GM18526 (cell line): ENCODE measurements around the gene MALRD1.

Experiments used
- POLR2A ChIP-seq: IDR thresholded peaks from 3 replicates; pipeline ENCODE4 v1.6.1; 2011; ENCODE audit not compliant: insufficient read length; ENCODE audit errors: extremely low read depth

MALRD1 gene

GRCh38 chr10:19466709-19467108, 418.1 kb downstream of the MALRD1 start:
- TF ChIP-seq POLR2A: no peak

GRCh38 chr10:19468413-19468812, 419.8 kb downstream of the MALRD1 start:
- TF ChIP-seq POLR2A: no peak

DNA sequence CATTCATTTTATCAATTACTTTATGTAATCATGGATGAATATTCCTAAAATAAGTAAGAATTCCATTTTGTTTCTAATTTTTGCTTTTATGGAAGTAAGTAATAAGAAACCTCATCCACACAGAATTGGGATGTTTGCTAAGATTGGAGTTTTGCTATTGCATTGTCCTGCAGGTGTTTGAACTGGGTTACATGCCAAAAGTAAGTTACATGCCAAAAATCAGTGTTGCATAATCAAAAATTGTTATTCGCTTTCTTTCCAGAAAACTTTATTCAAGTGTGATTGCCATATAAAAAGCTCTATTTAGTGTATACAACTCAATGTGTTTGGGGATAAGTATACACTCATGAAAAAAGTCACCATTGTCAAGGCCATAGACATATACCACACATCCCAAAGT, 420.9 kb downstream of the MALRD1 start:
- no peak for TF ChIP-seq POLR2A

DNA sequence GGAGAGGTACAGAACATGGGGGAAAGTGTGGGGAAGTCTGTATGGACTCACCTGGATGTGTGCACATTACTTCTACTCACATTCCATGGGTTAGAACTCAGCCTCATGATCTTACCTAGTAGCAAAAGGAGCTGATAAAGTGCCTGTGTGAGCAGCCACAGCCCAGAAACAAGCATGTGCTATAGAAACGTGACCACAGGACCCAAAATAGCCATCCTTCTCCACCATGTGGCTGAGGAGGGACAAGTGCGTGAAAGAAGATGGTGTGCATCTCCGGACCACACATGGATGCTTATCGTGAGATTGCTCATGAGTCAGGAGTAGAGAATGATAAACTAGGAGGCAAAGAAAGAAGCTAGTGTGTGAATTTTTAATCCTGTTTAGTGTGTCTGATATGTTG, 431.3 kb downstream of the MALRD1 start:
- no peak for TF ChIP-seq POLR2A

DNA sequence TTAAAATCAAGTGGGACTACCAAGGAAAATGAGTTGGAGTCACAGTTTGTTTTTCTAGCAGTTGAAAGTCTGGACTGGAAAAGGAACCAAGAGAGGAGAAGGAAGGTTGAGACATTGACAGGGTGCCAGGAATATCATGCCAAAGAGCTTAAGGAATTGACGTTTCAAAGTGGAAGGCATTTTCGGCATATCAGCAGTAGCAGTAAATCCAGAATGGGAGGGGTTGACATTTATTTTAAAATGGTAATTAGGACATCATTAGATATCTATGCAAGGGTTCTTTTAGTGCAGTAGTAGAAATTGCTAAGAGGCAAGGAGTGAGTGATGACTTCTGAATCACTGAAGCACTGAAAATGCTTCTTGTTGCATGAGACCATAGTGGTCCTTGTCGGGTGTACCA, 431.8 kb downstream of the MALRD1 start:
- TF ChIP-seq POLR2A: no peak

GRCh38 chr10:19483421-19483820, 434.8 kb downstream of the MALRD1 start:
- no peak for TF ChIP-seq POLR2A

GRCh38 chr10:19488592-19489280, 440.1 kb downstream of the MALRD1 start:
- no peak for TF ChIP-seq POLR2A

DNA sequence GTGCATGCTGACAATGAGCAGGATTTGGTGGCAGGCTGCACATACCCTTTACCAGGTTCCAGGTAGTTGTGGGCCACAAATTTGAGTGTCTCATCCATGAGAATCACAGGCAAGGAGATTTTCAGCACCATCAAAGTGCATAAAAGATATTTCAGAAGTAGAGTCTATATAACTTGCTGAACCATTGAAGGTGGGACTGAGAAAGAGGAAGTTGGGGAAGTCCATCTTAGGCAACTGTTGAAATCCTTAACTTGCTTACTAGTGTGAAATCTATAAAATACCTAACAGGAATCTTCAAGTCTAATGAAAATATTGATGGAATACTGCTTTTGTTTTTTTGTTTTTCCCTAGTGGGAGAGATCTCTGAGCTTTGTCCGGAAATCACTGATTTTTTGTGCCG, 442.6 kb downstream of the MALRD1 start:
- TF ChIP-seq POLR2A: no peak

DNA sequence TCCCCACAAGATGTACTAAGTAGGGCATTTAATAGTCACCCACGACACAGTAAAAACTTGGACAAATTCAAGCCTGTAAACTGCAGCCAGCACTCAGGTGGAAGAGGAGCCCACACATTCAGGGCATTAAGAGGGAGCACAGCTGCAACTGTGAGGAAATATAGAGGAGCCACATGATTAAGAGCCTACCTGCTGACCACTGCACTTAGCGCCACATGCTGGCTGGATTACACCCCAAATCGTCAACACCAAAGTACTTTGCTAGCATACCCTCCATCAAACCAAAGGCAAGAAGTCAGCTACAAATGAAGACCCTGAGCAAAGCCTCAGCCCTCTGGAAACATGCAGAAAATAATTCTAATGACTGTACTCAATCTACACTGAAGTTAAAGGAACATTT, 445.3 kb downstream of the MALRD1 start:
- TF ChIP-seq POLR2A: no peak

- no peak for TF ChIP-seq POLR2A
These were observed 448.4 kb downstream of the MALRD1 start for GRCh38 chr10:19497026-19497425.

DNA sequence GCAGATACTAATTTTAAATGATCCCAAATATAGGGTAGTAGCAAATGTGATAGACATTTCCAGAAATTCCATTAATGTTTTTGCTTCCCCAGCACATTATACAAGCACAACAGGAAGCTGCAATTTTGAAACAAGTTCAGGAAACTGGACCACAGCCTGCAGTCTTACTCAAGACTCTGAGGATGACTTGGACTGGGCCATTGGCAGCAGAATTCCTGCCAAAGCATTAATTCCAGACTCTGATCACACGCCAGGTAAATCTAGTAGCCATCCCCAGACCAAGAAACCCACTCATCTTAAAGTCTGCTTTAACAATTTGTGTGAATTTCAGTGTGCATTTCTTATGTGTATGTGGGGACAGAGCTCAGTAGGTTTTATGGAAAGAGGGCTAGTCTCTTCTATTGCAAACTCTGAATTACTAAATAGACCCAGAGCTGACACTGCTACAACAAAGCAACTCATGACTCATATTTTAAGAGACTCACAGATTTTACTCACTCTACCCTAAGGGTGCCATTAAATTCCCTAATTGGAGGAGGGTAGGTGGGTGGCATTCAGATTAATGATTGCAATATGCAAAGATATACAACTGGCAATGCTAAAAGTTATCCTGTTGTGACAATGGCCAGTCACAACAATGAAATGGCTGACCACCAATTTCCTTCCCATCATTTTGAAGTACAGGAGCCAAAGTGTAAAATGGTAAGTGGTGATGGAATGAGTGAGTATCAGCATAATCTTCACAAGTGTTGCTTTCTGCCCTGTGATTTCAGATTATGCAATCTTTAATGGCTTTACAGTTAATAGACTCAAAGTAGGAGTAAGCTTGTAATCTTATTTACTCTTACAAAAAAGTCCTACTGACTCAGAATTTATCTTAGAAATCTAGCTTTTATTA, 450.0 kb downstream of the MALRD1 start:
- no peak for TF ChIP-seq POLR2A

GRCh38 chr10:19499291-19499770, 450.7 kb downstream of the MALRD1 start:
- TF ChIP-seq POLR2A: no peak

GRCh38 chr10:19500959-19501358, 452.4 kb downstream of the MALRD1 start:
- no peak for TF ChIP-seq POLR2A

- TF ChIP-seq POLR2A: no peak
These were observed 457.0 kb downstream of the MALRD1 start for GRCh38 chr10:19505320-19506312.

DNA sequence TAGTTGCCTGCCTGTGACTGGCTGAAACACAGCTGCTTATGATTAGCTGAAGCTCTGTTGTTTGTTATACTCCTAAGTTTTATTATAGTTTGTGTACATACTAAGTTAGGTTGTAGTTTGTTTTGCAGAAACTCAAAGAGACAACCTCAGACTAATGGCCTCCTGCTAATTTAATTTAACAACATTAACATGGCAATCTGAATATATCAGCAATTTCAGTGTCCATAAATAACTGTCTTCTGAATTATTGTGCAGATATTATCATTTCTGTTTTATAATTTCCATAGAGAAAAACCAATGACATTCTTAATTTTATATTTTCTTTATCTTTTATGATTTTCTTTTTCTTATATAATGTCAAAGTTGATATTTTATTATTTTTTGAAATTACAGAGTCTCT, 469.5 kb downstream of the MALRD1 start:
- no peak for TF ChIP-seq POLR2A

DNA sequence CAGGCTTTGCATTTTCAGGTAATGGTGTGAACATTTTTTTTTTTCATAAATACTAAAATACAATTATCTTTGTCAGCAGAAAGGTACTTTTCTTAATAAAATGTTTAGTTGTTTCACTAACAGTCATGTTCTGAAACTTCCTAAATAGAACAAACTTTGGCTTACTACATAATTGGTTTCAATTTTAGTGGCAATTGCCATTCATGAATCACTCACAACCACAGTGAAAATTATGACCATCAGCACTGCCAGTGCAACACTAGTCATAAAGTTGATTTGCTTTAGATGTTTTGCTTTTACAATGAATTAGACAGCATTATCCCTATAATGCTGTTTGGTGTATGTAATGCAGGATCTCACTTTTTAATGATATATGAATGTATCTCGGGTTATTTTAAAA, 470.0 kb downstream of the MALRD1 start:
- TF ChIP-seq POLR2A: no peak

- no peak for TF ChIP-seq POLR2A
These were observed 482.7 kb downstream of the MALRD1 start for GRCh38 chr10:19531324-19531723.
